Activated T-cell treated with anti-CD3 and anti-CD28 coated beads for 24 hours (primary cell): ENCODE data around the gene ARPC1B.

Experiments
- DNase-seq: peaks from one replicate; pipeline ENCODE4 v3.0.0-alpha.2; 2020; ENCODE audit warnings: low read depth

The ARPC1B gene

DNA sequence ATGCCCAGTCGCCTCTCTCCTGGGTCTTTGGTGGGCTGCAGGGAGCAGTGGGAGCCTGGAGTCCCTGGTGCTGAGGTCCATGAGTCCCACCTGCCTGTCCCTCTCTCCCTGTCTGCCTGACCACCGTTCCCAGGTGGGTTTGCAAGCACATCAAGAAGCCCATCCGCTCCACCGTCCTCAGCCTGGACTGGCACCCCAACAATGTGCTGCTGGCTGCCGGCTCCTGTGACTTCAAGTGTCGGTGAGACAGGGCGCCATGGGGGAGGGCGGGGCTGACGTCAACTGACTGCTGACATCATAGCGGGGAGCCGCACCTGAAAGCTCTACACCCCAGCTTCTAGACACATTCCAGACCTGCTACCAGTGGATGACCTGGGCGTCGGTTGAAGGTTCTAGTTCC is 15.2 kb downstream of the ARPC1B start:
- DNase-seq, result no peak

DNA sequence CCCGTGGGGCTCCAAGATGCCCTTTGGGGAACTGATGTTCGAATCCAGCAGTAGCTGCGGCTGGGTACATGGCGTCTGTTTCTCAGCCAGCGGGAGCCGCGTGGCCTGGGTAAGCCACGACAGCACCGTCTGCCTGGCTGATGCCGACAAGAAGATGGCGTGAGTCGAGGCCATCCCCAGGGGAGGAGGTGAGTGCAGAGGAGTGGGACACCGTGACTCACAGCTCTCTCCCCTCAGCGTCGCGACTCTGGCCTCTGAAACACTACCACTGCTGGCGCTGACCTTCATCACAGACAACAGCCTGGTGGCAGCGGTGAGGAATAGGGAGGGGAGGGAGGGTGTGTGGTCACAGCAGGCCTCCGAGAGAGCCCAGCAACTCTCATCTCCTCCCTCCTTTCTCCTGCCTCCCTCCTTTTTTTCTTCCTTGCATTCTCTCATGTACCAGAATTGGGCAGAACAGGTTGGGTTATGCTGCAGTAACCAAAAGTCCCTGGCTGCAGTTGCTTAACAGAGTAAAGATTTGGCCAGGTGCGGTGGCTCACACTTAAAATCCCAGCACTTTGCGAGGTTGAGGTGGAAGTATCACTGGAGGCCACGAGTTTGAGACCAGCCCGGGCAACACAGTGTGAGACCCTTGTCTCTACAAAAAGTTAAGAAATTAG is 16.5 kb downstream of the ARPC1B start:
- no peak for DNase-seq

DNA sequence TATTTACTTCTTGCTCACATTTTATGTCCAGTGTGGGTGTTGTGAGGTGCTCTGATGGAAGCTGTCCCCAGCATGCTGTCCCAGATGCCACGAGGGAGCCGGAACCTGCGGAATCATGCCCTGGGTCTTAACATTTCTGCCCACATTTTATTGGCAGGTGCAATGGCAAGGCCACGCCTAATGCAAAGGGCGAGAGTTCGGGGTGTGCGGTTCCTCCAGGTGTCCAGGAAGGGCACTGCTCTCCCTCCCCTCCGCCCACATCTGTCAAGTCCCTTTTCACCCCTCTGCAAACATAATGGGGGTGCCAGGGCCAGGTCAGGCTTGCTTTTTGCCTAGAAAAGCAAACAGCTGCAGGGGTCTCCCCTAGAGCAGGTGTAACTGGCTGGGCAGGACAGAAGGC is 17.5 kb downstream of the ARPC1B start:
- no peak for DNase-seq

DNA sequence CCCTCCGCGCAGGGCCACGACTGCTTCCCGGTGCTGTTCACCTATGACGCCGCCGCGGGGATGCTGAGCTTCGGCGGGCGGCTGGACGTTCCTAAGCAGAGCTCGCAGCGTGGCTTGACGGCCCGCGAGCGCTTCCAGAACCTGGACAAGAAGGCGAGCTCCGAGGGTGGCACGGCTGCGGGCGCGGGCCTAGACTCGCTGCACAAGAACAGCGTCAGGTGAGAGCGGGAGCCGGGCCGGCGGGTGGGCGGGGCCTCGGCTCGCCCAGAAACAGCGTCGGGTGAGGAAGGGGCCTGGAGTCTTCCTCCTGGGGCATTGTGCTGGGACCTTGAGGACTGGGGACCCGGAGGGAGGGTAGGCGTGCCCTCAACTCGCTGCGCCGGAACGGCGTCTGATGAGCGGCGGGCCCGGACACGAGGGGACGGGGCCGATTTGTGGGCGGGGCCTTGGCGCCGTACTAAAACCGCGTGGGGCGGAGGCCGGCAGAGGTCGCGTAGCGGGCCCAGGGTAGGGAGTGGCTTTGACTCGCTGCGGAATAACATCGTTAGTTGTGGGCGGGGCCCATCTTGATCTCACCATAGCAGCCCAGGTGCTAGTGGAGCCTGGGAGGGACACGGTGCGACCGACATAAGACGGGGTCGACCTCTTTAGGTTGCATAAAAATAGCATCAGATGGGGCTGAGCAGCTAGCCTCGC is 18.3 kb downstream of the ARPC1B start:
- DNase-seq, result peak; percentile 72

DNA sequence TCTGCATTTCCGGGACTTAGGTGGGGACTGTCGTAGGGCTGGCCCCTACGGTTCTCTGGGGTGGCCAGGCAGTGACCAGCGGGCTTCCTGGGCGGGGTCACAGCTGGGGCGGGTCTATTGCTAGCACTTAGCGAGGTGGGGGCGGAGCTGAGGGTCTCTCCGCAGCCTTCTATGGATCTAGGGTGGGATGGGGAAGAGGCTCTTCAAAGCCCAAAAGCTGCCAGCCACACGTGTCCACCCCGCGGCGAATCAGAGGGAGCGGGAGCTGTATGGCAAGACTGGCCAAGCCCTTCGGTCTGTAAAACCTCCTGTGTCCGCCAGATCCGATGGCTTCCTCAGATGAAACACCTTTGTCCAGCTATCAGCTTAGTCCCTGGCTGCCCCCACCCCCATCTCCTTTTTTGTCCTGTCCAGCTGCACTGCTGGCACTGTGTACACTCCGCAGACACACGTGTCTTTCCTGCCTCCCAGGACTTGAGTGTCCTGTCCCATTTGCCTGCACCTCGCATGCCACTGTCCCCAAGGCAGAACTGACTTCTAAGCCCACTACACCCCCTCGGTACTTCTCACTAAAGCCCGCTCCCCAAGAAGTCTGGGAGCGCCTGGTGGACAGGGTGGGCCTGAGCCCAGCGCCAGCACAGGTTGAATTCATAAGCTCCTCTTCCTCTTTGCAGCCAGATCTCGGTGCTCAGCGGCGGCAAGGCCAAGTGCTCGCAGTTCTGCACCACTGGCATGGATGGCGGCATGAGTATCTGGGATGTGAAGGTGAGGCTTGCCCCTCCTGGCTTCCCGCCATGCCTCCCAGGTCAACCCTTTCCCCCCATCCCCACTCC is 19.0 kb downstream of the ARPC1B start:
- DNase-seq, result no peak

DNA sequence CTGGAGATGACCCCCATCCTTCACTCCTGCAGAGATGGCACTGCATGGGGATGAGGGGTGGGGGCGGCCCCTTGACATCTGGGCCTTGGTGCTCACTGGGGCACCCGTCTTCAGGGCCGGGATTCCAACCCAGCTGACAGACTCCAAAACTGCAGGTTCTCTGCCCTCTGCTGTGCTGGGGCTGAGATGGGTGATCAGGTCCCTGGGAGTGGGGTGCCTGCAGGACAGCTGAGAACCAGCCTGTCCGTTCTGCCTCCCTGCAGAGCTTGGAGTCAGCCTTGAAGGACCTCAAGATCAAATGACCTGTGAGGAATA is 19.6 kb downstream of the ARPC1B start:
- no peak for DNase-seq

DNA sequence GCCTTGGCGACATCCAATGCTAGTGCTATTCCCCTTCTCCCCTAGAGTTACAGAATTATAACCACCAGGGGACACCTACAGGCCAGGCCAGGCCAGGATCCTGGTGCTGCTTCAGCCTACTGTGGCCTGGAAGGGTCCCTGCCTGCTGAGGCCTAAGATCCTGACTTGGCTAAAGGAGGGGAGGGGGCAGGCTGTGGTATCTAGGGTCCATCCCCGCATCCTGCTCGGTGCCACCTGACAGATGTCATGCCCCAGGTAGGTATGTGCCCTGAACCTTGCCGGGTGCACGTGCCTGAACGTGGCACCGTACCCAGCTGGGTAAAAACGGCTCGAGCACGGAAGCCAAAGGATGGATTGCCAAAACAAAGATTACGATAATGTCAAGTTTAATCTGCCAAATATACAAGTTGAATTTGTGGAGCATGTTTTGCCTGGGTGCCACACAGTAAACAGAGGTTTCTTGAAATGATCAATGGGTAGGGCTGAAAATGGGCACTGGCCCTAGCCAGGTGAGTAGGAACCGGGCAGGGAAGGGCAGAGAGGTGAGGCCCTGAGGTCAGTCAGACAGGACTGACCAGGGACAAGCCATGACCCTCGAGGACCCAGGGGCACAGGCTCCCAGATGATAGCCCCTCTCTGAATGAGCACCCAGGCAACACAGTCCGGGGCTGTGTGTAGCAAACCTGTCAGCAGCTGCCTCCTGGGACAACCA is 21.2 kb downstream of the ARPC1B start:
- no peak for DNase-seq

DNA sequence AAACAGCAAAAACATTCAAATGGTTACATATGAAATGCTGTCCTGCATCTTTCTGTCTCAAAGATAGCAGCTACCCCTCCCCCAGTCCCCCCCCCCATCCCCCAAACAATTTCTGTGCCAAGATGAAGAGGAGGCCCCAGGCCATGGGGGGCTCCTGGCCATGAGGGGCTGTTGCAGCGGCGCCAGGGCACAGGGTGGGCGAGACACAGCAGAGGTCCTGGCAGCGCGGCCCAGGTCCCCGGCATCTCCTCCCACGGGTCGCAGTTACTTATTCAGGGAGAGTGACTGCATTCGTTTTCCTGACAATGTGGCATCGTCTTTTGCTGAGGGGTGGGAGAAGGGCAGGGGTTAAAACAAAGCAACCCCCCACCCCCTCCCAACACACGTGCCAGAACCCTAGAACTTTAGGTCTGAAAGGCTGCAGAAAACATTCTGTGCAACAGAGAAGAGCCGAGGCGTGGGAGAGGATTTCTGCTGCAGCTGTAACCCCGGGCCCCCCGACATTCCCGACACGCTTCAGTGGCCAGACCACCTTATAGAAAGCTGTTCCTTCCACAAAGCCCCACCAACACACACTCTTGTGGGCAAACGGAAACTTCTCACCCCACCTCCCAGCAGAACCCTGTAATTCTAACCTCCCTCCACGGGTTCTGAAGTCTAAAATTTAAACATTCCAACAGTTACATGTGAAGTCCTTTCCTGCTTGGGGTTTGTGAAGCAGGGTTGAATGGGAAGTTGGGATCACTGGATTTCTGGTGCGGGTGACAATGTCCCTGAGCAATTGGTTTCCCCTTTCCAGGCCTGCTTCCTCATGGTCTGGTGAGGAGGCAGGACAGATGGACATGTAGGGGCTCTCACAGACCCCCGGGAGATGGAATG is 22.1 kb downstream of the ARPC1B start:
- DNase-seq, result no peak

DNA sequence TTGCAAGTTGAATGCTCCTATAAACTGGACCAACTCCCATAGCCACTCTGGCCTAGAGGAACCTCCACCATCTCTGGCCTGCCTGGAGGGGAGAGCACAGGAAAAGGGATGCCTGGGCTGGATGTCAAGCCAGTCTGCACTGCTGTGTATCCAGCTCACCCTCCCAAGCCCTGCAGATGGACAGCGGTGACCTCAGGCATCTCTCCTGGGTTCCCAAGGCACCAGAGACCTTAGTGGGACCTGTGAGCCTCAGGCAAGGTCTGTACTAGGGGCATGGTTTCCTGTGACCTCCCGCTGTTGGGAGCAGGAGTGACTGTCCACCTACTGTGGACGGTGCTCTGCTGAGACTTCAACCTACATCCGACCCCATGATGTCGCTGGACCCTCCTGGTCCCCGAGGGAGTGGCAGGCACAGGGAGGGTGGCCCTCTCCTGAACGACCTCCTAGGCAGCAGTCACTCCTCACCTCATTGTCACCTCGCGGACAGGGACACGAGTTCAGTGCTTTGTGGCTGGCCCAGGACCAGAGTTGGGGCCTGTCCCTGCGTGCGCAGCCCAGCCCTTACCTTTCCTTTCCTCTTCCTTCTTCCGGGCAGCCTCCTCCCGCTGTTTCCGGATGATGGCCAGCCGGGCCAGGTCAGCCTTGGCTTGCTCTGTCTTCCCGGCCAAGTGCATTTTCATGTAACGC is 22.9 kb downstream of the ARPC1B start:
- no peak for DNase-seq

DNA sequence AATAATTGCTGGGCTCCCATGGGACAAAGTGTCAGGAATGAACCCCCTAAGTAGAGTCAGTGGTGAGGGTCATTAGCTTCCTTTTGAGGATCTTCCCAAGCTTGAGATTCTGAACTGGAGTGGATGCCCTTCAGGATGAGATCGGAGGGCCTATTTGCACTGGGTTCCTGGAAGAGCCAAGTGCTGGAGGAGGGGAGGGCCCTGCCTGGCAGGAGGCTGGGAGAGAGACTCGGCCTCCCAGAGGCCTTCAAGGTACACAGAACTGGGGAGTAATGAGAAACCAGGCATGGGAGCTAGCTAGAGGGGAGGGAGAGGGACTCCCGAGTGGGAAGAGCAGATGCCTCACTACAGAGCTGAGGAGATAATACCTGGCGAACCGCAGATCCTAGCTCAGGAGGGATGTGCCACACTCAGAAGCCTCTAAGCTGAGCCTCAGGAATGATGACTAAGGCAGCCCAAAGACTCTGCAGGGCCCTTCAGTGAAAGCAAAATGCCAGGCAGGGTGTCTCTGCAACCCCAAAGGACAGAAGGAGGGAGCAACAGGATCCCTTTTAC is 24.4 kb downstream of the ARPC1B start:
- no peak for DNase-seq

DNA sequence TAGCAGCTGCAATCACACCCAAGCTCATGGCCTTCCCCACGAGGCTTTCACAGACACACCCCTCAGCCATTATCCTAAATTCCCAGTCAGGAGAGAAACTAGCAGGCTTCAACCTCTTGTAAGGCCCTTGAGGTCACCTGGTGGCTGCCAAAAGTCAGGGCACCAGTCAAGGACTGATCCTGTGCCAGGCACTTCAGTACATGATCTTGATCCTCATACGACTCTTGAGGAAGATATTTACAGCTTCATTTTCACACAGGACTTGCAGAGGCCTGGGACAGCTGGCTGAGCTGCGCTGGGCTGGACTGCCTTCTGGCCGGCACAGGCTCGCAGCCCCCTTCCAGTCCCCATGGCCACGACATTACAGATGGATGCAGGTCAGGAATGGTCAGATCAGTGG is 25.1 kb downstream of the ARPC1B start:
- no peak for DNase-seq

DNA sequence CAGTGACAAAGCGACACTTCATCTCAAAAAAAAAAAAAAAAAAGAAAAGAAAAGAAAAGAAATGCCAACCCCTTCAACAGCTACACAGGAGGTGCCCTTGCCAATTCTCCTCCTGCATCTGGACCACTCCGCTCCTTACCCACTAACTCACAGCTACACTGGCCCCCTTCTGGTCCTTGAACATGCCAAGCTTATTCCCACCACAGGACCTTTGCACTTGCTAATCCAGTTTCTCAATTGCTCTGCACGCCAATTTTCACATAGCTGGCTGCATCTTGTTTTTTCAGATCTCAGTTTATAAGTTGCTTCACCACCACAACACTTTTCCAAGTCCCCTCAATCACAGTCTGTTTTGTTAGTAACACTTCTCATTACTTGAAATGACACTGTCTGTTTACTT is 28.3 kb downstream of the ARPC1B start:
- DNase-seq, result no peak

DNA sequence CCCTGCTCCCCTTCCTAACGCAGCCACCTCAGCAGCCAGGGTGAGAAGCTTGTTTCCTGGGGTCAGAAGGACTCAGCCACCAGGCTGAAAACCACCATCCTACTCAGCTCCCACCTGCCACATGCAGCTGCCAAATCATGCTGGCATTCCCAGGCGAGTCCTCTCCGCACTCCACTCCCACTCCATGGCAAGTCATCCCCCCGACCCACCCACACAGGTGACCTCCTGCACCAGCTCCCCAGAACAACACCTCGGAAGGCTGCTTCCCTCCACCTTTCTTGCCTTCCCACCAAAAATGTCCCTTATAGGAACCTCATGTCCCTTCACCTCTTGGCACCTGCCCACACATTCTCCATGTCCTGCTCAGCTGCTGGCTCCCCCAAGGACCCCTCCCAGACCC is 29.2 kb downstream of the ARPC1B start:
- DNase-seq, result no peak

DNA sequence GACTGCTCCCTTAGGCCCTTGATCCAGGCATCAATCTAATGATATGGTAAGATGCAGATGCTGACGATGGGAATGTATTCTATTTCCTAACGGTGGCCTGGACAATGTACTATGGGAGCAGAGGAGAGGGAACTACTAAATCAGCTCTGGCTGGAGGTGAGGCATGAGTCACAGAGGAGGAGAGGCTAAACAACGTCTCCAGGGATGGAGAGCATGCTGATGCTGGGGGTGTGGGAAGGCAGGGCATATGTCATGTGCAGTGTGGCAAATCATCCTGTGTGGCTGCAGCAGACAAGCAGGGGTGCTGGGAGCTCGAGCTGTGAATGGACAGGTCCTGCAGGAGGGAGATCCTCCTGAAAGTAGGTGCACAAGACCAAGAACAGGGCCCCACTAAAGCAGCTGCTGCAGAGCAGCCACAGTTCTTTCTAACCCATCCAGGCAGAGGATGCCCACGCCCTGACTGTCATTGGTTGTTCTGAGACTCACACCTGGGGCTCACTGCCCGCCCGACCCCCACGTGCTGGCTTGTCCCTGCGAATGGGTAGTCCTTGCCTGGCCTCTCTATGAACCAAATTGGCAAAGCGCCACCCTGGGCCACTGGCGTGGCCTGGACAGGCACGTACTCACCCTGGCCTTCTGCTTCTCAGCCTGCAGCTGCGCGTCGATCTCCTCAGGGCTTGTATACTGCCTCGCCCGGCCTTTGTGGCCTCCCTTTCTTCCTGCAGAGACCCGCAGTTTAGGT is 29.9 kb downstream of the ARPC1B start:
- no peak for DNase-seq

DNA sequence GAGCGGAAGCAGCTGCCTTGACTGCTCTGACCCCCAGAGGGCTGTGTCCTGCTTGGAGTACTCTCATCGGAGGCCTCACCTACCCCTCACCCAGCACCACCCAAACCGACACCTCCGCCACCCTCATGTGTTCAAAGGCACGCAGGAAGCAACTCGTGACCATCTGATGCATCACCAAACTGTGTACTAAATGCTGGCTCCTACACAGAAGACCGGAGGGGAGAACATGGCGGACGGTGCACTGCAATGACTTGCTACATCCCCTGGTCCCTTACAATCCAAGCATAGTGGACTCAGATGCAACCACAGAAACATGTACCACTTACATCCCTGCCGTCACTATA is 30.4 kb downstream of the ARPC1B start:
- DNase-seq, result no peak

DNA sequence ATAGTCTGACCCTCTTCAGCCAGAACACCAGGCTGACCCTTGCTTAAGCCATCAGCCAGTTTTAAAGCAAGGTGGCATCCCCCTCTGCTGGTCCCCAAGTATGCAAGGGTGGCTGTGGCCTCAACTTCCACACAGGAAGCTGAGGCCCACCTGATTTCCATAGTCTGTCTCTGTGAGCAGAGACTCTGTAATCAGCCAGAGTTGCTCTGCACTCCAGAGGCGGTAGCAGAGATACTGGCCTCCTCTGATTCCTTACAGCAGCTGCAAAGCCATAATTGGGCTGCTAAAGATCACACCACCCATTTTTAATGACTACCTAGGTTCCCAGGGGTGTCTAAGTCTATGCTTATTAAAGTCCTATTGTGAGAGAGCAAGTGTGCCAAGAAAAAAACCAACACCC is 32.0 kb downstream of the ARPC1B start:
- no peak for DNase-seq

DNA sequence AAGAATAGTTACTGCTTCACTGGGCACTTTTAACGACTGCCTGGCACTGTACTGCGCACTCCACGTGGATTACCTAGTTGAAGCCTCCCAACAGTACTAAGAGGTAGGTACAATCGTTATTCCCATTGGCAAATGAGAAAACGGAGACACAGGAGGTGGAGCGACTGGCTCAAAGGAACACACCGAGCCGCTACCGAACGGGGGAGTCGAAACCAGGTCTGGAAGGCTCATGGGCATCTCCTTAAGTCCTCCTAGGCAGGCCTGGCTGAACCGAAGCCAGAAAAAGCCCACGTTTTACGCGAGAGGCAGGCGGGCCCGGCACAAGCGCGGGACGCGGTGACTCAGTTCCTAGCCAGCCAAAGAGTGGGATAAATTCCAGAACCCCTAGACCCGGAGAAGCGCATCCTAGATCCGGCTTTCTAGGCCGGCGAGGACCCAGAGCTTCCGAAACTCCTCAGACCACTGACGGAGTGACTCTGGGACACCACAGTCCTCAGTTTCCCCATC is 33.4 kb downstream of the ARPC1B start:
- DNase-seq, result peak; percentile 29

DNA sequence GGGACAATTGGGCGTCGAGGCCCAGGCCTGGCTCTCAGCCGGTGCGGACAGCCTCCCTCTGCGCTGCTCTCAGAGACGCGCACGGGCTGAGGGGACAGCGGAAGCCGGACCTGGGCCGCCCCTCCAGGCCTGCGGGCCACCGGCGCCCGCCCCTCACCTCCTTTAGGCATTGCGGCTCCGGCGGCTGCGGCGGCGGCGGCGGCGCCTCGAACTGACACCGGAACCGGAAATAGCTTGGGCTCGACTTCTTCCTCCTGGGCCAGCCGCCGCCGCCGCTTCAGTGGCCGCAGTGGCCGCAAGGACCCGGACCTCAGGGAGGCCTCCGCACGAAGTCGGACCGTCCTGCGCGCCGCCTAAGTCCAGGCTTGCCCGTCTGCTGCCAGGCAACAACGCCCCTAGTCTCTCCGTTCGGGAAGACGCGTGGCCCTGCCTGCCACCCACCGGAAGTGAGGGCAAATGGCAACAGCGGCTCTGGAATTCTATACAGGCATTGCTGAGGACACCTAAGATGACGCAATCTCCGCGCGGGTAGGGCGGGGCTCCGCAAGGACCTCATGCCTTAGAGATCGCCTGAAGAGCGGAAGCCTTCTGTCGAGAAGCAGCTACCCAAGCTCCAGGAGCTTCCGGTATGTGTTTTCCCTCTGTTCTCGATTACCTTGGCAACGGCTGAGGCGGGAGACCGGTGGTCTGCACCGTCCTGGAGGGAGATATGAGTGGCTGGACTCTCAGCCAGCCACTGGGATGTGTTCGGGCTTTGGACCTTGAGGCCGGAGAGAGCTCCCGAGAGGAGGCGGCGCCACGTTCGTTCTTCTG is 34.1 kb downstream of the ARPC1B start, which contains the start of the genes BUD31 and PDAP1:
BUD31 (plus strand) TSS at position 591 of the 813 bp plus-strand sequence. CDS start 2,124 bp downstream, outside the sequence.
PDAP1 (minus strand) TSS at position 219 of the 813 bp plus-strand sequence; CDS start at position 170, 49 bp downstream.
- DNase-seq, result peak; percentile 92

DNA sequence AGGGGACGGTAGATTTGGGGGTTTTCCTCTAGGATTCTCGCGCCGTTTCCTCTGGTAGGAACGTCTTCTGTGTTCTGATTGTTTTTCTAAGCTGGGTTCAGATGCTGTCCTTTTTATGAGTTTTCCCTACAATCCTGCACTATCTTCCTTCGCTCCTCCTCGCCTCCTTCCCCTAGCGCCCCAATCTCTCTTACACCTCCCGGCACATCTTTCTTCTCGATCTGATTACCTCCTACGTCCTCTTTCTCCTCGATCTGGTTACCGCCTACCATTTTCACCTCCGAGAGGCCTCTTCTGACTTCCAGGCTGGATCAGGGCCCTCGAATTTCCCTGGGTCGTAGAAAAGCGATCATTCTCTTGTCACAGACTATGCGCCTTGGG is 34.7 kb downstream of the ARPC1B start:
- DNase-seq, result no peak
